HL-60 (cell line): Measurements from ENCODE around the gene SH3RF3.

Experiments
- GABPA ChIP-seq: IDR thresholded peaks from 2 replicates; pipeline ENCODE4 v1.6.1; 2012; ENCODE audit warnings: low read depth
- POLR2AphosphoS5 ChIP-seq: IDR thresholded peaks from 2 replicates; pipeline ENCODE4 v1.6.1; 2012; ENCODE audit warnings: low read depth
- TF ChIP-seq, protein P1 (sequence below): IDR thresholded peaks from one replicate; pipeline ENCODE4 v1.5.1; 2011; ENCODE audit warnings: low read length, control low read depth, inconsistent platforms; ENCODE audit not compliant: insufficient read depth

DNA sequence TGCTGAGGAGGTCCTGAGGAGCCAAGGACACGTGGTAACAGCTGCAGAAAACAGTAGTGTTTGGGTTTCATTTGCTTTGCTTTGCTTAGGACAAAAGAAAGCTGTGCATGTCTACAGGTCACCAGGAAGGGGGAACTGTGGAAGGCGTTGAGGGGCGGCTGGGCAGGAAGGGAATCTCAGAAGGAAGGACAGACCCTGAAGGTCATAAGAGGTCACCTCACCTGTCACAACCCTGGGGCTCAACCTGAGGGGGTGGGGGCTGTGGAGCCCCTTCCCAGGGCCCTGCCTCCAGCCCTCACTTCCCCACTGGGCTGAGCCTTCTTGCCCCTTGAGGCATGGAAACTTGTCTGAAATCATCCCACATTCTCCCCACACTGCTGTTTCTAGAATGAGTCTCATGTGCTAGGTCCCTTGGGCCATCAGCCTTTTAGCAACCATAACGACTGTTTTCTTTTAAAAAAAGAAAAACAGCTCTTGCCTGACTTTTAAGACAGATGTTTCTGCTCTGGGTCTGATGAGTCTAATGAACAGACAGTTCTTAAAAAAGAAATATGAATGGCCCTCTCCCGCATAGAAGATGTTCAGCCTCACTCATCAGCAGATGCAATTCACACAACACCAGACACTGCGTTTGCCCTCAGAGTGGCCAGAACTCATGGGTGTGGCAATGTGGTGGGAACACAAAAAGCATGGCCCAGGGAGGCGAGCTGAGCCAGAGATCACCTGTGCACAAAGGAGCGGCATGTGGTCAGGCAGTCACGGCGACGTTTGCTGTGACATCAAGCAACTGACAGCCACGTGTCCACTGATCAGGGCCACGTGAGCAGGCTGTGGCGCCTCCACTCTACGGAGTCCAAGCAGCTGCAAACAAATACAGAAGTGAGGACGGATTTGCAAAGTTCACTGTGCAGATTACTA lies 400.8 kb downstream of the SH3RF3 start:
- TF ChIP-seq POLR2AphosphoS5 (no peak), GABPA (no peak)
- TF ChIP-seq, protein P1, sequence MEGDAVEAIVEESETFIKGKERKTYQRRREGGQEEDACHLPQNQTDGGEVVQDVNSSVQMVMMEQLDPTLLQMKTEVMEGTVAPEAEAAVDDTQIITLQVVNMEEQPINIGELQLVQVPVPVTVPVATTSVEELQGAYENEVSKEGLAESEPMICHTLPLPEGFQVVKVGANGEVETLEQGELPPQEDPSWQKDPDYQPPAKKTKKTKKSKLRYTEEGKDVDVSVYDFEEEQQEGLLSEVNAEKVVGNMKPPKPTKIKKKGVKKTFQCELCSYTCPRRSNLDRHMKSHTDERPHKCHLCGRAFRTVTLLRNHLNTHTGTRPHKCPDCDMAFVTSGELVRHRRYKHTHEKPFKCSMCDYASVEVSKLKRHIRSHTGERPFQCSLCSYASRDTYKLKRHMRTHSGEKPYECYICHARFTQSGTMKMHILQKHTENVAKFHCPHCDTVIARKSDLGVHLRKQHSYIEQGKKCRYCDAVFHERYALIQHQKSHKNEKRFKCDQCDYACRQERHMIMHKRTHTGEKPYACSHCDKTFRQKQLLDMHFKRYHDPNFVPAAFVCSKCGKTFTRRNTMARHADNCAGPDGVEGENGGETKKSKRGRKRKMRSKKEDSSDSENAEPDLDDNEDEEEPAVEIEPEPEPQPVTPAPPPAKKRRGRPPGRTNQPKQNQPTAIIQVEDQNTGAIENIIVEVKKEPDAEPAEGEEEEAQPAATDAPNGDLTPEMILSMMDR, result no peak
